Mammary epithelial cell (primary cell): ENCODE results near the gene CCNA2.

Experiments
- EZH2 ChIP-seq: IDR thresholded peaks from 2 replicates; pipeline ENCODE4 v1.6.1; 2012; ENCODE audit warnings: low read length, inconsistent platforms, borderline replicate concordance
- TF ChIP-seq, protein P1 (sequence below), 2 donors: IDR thresholded peaks in 1 of 2; conservative IDR thresholded peaks in 1 of 2; 2 replicates each; pipeline ENCODE4 v1.5.1; 2011 to 2012; ENCODE audit warnings: inconsistent platforms in 2 of 2, low read length in 2 of 2, mild to moderate bottlenecking in 2 of 2, control low read depth in 1 of 2, low read depth in 1 of 2; ENCODE audit not compliant: insufficient read depth in 1 of 2; ENCODE audit errors: extremely low read depth in 1 of 2

DNA sequence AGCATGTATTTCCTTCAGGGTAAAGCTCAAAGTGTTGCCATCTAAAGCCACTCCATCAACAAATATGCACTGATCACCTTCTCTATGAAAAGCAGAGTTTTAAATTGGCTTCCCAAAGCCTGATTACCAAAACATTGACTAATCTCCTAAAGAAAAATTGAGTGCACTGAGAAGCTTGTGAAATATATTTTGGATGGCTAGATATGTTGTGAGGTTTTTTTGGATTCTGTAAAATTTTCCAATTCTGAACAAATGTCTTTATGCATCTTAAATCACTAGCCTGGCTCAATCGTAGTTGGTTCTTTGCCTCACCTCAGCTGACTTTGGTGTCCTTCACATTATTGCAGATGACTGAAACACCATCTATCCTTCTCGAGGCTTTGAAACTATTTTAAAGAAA, 37.5 kb downstream of the CCNA2 start:
- TF ChIP-seq EZH2 = no peak
- TF ChIP-seq, protein P1, sequence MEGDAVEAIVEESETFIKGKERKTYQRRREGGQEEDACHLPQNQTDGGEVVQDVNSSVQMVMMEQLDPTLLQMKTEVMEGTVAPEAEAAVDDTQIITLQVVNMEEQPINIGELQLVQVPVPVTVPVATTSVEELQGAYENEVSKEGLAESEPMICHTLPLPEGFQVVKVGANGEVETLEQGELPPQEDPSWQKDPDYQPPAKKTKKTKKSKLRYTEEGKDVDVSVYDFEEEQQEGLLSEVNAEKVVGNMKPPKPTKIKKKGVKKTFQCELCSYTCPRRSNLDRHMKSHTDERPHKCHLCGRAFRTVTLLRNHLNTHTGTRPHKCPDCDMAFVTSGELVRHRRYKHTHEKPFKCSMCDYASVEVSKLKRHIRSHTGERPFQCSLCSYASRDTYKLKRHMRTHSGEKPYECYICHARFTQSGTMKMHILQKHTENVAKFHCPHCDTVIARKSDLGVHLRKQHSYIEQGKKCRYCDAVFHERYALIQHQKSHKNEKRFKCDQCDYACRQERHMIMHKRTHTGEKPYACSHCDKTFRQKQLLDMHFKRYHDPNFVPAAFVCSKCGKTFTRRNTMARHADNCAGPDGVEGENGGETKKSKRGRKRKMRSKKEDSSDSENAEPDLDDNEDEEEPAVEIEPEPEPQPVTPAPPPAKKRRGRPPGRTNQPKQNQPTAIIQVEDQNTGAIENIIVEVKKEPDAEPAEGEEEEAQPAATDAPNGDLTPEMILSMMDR (conservative IDR thresholded peaks at IDR 0.05 in 1 of 2, IDR thresholded peaks at IDR 0.05 in 1 of 2; ENCODE audit: extremely low read depth in 1 of 2, insufficient read depth in 1 of 2, low read depth in 1 of 2, low read length in 2 of 2) = no peak
